Central memory CD8-positive, alpha-beta T cell (primary cell): ENCODE data around the gene FGF14.

Experiments
- ATAC-seq: fragments of 150-1000 bp; cut with Tn5 transposase; replicated peaks from 2 replicates; pipeline ENCODE4 v1.10.0; 2022; ENCODE audit warnings: mild to moderate bottlenecking, moderate FRiP score, moderate number of reproducible peaks; ENCODE audit not compliant: poor library complexity, severe bottlenecking; ENCODE audit errors: extremely low read depth
- DNase-seq, 2 donors: peaks; one replicate each; pipeline ENCODE4 v3.0.0; 2021; ENCODE audit warnings: low spot score in 2 of 2
- H3K27ac Mint-ChIP-seq: one replicate; pipeline ENCODE4 v1.8.0; 2022; ENCODE audit warnings: low read depth, mild to moderate bottlenecking, moderate library complexity, mixed read lengths
- H3K27me3 Mint-ChIP-seq: one replicate; pipeline ENCODE4 v1.8.0; 2022; ENCODE audit warnings: mixed read lengths
- H3K36me3 Mint-ChIP-seq: one replicate; pipeline ENCODE4 v1.8.0; 2022; ENCODE audit warnings: mild to moderate bottlenecking, moderate library complexity, mixed read lengths; ENCODE audit not compliant: insufficient read depth
- H3K4me1 Mint-ChIP-seq: one replicate; pipeline ENCODE4 v1.8.0; 2022; ENCODE audit warnings: mixed read lengths
- H3K4me3 Mint-ChIP-seq: one replicate; pipeline ENCODE4 v1.8.0; 2022; ENCODE audit warnings: mild to moderate bottlenecking, moderate library complexity, mixed read lengths
- H3K9me3 Mint-ChIP-seq: one replicate; pipeline ENCODE4 v1.8.0; 2022; ENCODE audit warnings: mixed read lengths

Gene FGF14

GRCh38 chr13:102260256-102260655 lies 141.6 kb downstream of the FGF14 start:
- H3K9me3 Mint-ChIP-seq: peaks cover 5% of the 10 kb centered on the region
- peaks cover 10% of the 10 kb centered on the region for H3K27me3 Mint-ChIP-seq
- no peak overlapping the region for H3K4me3 Mint-ChIP-seq
- no peak overlapping the region for H3K27ac Mint-ChIP-seq
- DNase-seq (no peak), ATAC-seq (no peak)
- H3K4me1 Mint-ChIP-seq: no peaks in the 10 kb centered on the region
- no peaks in the 10 kb centered on the region for H3K36me3 Mint-ChIP-seq

DNA sequence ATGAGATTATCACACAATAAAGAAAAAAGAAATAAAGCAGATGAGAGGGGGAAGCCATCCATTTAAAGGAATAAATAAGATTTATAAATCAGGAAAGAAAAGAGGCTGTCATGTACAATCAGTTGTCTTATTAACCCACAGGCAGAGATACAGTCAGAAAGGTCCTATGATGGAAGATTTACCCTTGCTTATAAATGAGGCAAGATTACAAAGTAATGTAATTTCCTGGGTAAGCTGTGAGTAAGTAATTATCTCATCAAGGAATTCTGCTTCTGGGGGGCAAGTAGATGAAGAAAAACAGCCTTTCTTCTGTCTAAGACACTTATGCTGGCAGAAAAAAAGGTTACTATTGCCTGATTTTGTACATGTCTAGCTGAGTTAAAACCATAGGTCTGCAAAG lies 146.4 kb downstream of the FGF14 start:
- no peaks in the 10 kb centered on the region for H3K36me3 Mint-ChIP-seq
- no peak overlapping the region for H3K27ac Mint-ChIP-seq
- ATAC-seq (no peak), DNase-seq (no peak)
- H3K9me3 Mint-ChIP-seq: no peaks in the 10 kb centered on the region
- H3K4me3 Mint-ChIP-seq: no peak overlapping the region
- no peaks in the 10 kb centered on the region for H3K4me1 Mint-ChIP-seq
- peaks cover 10% of the 10 kb centered on the region for H3K27me3 Mint-ChIP-seq

DNA sequence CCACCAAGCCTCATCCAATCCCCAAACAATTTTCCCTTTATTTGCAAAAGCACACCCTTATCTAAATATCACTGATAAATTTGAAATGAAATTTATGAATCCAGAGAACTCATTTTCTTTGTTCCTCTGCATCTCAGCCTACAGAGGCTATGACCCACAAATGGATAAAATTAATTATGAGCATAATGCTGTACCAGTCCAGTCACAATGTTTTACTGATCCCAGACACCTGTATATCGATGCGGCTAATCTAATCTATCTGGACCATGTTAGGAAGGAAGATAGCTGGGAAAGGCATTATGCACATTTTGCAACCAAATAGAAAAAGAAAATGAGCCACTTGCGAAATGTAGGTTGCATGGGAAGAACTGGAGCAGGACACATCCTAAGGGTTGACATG lies 150.0 kb downstream of the FGF14 start:
- Mint-ChIP-seq H3K9me3 (peaks cover 13% of the 10 kb centered on the region), H3K4me1 (no peaks in the 10 kb centered on the region), H3K27ac (no peak overlapping the region), H3K4me3 (no peak overlapping the region), H3K27me3 (no peaks in the 10 kb centered on the region), H3K36me3 (no peaks in the 10 kb centered on the region)
- DNase-seq: no peak
- no peak for ATAC-seq

DNA sequence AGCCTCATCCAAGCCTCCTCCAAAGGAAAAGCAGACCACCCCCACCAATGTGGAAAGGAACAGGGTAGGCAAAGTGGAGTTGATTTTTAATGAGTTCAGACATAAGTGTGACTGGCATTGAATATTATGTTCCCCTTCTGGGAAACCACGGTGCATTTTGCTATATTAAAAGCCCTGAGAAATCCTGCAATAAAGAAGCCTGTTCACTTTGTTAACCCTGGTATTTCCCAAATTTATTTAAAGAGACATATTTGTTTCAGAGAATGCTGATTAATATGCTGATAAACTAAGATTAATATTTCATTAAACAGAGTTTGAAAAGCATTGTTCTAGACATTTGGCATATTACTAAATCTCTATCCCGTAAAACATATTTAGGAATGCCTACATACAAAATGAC lies 151.4 kb downstream of the FGF14 start:
- no peaks in the 10 kb centered on the region for H3K4me1 Mint-ChIP-seq
- peaks cover 16% of the 10 kb centered on the region for H3K9me3 Mint-ChIP-seq
- ATAC-seq (no peak), DNase-seq (no peak)
- no peak overlapping the region for H3K4me3 Mint-ChIP-seq
- H3K27me3 Mint-ChIP-seq: no peaks in the 10 kb centered on the region
- H3K36me3 Mint-ChIP-seq: no peaks in the 10 kb centered on the region
- no peak overlapping the region for H3K27ac Mint-ChIP-seq

DNA sequence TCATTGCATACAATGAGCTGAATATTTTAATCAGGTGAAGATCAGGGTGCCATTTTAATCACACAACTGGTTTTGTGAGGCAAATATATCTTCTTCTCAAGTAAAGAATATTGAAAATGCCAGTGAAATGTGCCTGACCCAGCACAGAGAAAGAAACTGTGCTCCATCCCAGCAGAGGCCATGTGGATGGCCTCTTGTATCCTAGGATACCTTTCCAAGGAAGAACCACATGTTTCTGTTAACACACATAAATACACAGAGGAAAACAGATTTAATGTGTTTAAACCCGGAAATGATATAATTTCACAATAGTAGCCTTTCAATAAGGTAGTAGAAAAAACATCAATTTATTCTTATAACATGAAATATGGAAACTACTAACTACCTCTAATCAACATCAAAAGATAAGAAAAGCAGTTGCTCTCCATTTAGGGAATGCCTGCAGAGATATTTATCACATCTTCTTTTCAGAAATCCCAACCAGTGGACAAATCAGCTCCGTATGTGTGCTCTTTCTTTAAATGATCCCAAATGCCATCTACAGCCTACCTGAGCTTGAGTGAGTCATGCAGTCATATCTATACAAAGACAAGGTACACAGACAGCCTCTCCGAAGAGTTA lies 157.1 kb downstream of the FGF14 start:
- no peak for DNase-seq
- Mint-ChIP-seq H3K4me3 (no peak overlapping the region), H3K4me1 (no peaks in the 10 kb centered on the region), H3K9me3 (peaks cover 16% of the 10 kb centered on the region), H3K36me3 (no peaks in the 10 kb centered on the region), H3K27ac (no peak overlapping the region), H3K27me3 (no peaks in the 10 kb centered on the region)
- ATAC-seq: no peak

- peaks cover 10% of the 10 kb centered on the region for H3K27me3 Mint-ChIP-seq
- ATAC-seq (no peak), DNase-seq (no peak)
- H3K27ac Mint-ChIP-seq: no peak overlapping the region
- no peaks in the 10 kb centered on the region for H3K36me3 Mint-ChIP-seq
- H3K9me3 Mint-ChIP-seq: no peaks in the 10 kb centered on the region
- no peak overlapping the region for H3K4me3 Mint-ChIP-seq
- no peaks in the 10 kb centered on the region for H3K4me1 Mint-ChIP-seq
These were observed 161.7 kb downstream of the FGF14 start for GRCh38 chr13:102240110-102240509.

DNA sequence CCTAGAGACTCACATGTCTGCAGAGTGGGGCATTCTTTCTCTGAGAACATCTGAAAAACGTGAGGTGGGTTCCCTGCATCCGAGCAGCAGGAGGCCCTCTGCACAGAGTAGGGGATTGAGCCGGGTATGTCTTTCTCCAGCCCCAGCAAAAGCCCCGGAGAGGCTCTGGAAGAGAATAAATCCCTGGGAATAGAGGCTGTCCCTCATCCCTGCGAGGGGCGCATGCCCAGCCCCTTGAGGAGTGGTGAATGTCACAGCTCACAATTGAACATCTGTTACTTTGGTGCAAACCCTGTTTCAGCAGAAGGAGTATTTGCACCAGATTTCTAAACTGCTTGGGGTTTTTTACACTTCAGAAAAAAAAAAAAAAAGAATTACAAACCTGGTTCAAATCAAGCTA lies 164.6 kb downstream of the FGF14 start:
- no peak for ATAC-seq
- H3K27ac Mint-ChIP-seq: no peak overlapping the region
- H3K4me3 Mint-ChIP-seq: no peak overlapping the region
- H3K4me1 Mint-ChIP-seq: no peaks in the 10 kb centered on the region
- peaks cover 10% of the 10 kb centered on the region for H3K27me3 Mint-ChIP-seq
- no peaks in the 10 kb centered on the region for H3K36me3 Mint-ChIP-seq
- no peak for DNase-seq
- no peaks in the 10 kb centered on the region for H3K9me3 Mint-ChIP-seq

GRCh38 chr13:102236830-102237229 lies 165.0 kb downstream of the FGF14 start:
- Mint-ChIP-seq H3K27me3 (peaks cover 10% of the 10 kb centered on the region), H3K4me1 (no peaks in the 10 kb centered on the region), H3K4me3 (no peak overlapping the region), H3K27ac (no peak overlapping the region), H3K9me3 (no peaks in the 10 kb centered on the region), H3K36me3 (no peaks in the 10 kb centered on the region)
- DNase-seq (no peak), ATAC-seq (no peak)

DNA sequence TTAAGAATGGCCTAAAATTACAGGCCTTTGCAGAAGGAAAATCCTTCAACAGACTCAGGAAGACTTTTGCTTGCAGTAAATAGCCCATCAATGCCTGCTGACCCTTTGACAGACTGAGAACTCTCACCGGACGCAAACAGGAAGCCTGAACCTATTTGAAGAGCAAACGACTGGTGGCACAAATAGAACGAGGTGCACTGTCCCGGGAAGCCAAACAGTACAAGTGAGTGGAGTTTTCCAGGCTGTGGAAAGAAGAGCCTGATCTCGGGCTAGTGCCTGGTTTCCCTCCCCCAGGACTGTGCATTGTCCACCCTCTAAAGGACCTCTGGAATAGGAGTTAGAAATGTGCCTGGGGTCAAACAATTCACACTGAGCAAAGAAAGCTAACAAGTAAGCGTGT lies 165.5 kb downstream of the FGF14 start:
- H3K4me1 Mint-ChIP-seq: no peaks in the 10 kb centered on the region
- no peak overlapping the region for H3K27ac Mint-ChIP-seq
- peaks cover 10% of the 10 kb centered on the region for H3K27me3 Mint-ChIP-seq
- no peak overlapping the region for H3K4me3 Mint-ChIP-seq
- no peaks in the 10 kb centered on the region for H3K36me3 Mint-ChIP-seq
- H3K9me3 Mint-ChIP-seq: no peaks in the 10 kb centered on the region
- ATAC-seq (no peak), DNase-seq (no peak)

DNA sequence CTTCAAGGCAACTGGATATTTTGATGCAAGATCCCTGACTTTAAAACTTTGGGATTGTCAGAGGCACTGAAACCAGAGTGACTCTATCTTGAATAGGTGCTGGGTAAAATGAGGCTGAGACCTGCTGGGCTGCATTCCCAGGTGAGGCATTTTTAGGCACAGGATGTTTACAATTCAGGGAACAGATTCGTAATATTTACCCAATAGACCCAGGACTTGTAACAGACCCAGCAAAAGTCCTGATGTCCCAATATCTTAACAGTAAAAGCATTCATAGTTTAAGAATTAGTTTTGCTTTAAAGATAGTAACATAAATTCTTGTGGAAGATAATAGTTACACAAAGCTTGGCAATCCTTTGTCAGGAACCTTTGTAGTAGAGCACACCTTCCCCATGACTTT lies 166.2 kb downstream of the FGF14 start:
- Mint-ChIP-seq H3K9me3 (no peaks in the 10 kb centered on the region), H3K27ac (no peak overlapping the region), H3K4me3 (no peak overlapping the region), H3K27me3 (peaks cover 10% of the 10 kb centered on the region), H3K4me1 (no peaks in the 10 kb centered on the region), H3K36me3 (no peaks in the 10 kb centered on the region)
- DNase-seq (no peak), ATAC-seq (no peak)

- H3K27ac Mint-ChIP-seq: no peak overlapping the region
- no peak overlapping the region for H3K4me3 Mint-ChIP-seq
- H3K36me3 Mint-ChIP-seq: no peaks in the 10 kb centered on the region
- peaks cover 10% of the 10 kb centered on the region for H3K27me3 Mint-ChIP-seq
- no peak for DNase-seq
- H3K4me1 Mint-ChIP-seq: no peaks in the 10 kb centered on the region
- ATAC-seq: no peak
- H3K9me3 Mint-ChIP-seq: no peaks in the 10 kb centered on the region
These were observed 167.2 kb downstream of the FGF14 start for GRCh38 chr13:102234618-102235017.

DNA sequence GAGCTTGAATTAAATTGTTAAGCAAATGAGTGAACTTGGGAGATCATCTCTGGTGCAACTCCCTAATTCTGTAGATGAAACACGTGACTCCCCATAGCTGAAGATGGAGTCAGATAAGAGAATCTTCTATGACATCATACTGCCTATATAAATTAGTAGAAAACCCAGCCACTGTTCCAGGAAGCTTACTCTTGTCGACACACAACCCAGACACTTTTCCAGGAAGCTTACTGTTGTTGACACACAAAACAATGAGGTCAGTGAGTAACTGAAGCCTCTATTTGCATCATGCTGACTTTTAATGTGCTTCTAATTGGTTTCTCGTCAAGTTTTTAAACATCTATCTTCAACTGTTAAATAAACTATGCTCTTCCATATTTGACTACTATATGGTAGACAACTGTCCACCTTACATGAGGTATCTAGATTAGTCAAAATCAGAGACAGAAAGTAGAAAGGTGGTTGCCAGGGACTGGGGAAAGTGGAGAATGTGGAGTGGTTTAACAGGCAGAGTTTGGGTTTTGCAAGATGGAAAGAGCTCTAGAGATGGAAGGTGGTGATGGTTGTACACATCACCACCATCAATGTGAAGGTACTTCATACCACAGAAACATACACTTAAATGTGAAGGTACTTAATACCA lies 168.2 kb downstream of the FGF14 start:
- Mint-ChIP-seq H3K27ac (no peak overlapping the region), H3K4me1 (no peaks in the 10 kb centered on the region), H3K4me3 (no peak overlapping the region), H3K36me3 (no peaks in the 10 kb centered on the region), H3K9me3 (no peaks in the 10 kb centered on the region), H3K27me3 (peaks cover 10% of the 10 kb centered on the region)
- ATAC-seq (no peak), DNase-seq (no peak)

GRCh38 chr13:102231479-102231878 lies 170.4 kb downstream of the FGF14 start:
- H3K27me3 Mint-ChIP-seq: peaks cover 16% of the 10 kb centered on the region
- DNase-seq (no peak), ATAC-seq (no peak)
- H3K4me1 Mint-ChIP-seq: no peaks in the 10 kb centered on the region
- H3K9me3 Mint-ChIP-seq: no peaks in the 10 kb centered on the region
- no peak overlapping the region for H3K27ac Mint-ChIP-seq
- no peak overlapping the region for H3K4me3 Mint-ChIP-seq
- H3K36me3 Mint-ChIP-seq: no peaks in the 10 kb centered on the region
